Kidney (tissue), 2 donors: ENCODE results near the gene PPP2R5B. TPM values are rescaled to one million over a fixed set of nuclear protein-coding genes. Genes with fewer than 3 reads are reported as not detected.

Source experiments
- microRNA-seq: library from miRNA; unstranded; fragments of <30 nt; microRNA quantifications from one replicate; pipeline ENCODE4 v1.2.0, GENCODE V29; 2020
- polyA plus RNA-seq: library from polyadenylated mRNA; stranded (reverse); fragments of 350-450 nt; fragmentation: Illumina TruSeq; extraction: RNeasy Lipid Tissue Mini Kit (QIAGEN cat#74804); gene quantifications from one replicate; pipeline ENCODE4 v1.2.3, GENCODE V29; 2014; ENCODE audit warnings: low read depth, low replicate concordance; ENCODE audit not compliant: insufficient read depth
- total RNA-seq: library from RNA; stranded (reverse); fragmentation: NEBNext Ultra II Directional; extraction: Animal tissue kit (Norgen Biotek cat#: 25700); gene quantifications from one replicate; pipeline ENCODE4 v1.2.1, GENCODE V29; 2021
- donor health status: DM: yes; HTN: yes; CAD: no.

PPP2R5B gene
- total and polyA plus RNA-seq, 2 donors from 2014 or later, result 16.8 to 21.2 TPM

Small RNA genes within 50 kb of the gene (microRNA-seq; reads per million reads assigned to microRNA genes)
- not detected for gene MIR6749
- gene MIR6750, result not detected

Other genes with a start within 250 kb of the PPP2R5B start
- gene NRXN2, start 201.5 kb upstream of the PPP2R5B start, total RNA-seq, result 13.3 TPM
- 22.0 TPM for gene NRXN2, start 201.5 kb upstream of the PPP2R5B start, polyA plus RNA-seq
- gene RASGRP2, start 180.5 kb upstream of the PPP2R5B start, total RNA-seq, result 42.6 TPM
- gene RASGRP2, start 180.5 kb upstream of the PPP2R5B start, polyA plus RNA-seq, result 14.1 TPM
- 8.6 TPM for gene PYGM, start 164.7 kb upstream of the PPP2R5B start, total RNA-seq
- 2.5 TPM for gene PYGM, start 164.7 kb upstream of the PPP2R5B start, polyA plus RNA-seq
- 320 TPM for gene SF1, start 146.1 kb upstream of the PPP2R5B start, total RNA-seq
- gene SF1, start 146.1 kb upstream of the PPP2R5B start, polyA plus RNA-seq, result 87.5 TPM
- 12.5 TPM for gene MAP4K2, start 121.5 kb upstream of the PPP2R5B start, total RNA-seq
- gene MAP4K2, start 121.5 kb upstream of the PPP2R5B start, polyA plus RNA-seq, result 15.4 TPM
- 20.9 TPM for gene MEN1, start 114.1 kb upstream of the PPP2R5B start, total RNA-seq
- 24.0 TPM for gene MEN1, start 114.1 kb upstream of the PPP2R5B start, polyA plus RNA-seq
- gene CDC42BPG, start 80.0 kb upstream of the PPP2R5B start, total RNA-seq, result 20.7 TPM
- 4.5 TPM for gene CDC42BPG, start 80.0 kb upstream of the PPP2R5B start, polyA plus RNA-seq
- gene EHD1, start 46.1 kb upstream of the PPP2R5B start, total RNA-seq, result 76.1 TPM
- 48.9 TPM for gene EHD1, start 46.1 kb upstream of the PPP2R5B start, polyA plus RNA-seq
- 26.9 TPM for gene ATG2A, start 7.5 kb upstream of the PPP2R5B start, total RNA-seq
- 16.8 TPM for gene ATG2A, start 7.5 kb upstream of the PPP2R5B start, polyA plus RNA-seq
- gene GPHA2, start 11.2 kb downstream of the PPP2R5B start, total RNA-seq, result not detected
- 0.99 TPM for gene GPHA2, start 11.2 kb downstream of the PPP2R5B start, polyA plus RNA-seq
- gene MAJIN, start 47.4 kb downstream of the PPP2R5B start, total RNA-seq, result not detected
- 0.80 TPM for gene MAJIN, start 47.4 kb downstream of the PPP2R5B start, polyA plus RNA-seq
- gene BATF2, start 72.3 kb downstream of the PPP2R5B start, total RNA-seq, result 5.9 TPM
- 8.8 TPM for gene BATF2, start 72.3 kb downstream of the PPP2R5B start, polyA plus RNA-seq
- 91.6 TPM for gene ARL2, start 89.5 kb downstream of the PPP2R5B start, total RNA-seq
- 284 TPM for gene ARL2, start 89.5 kb downstream of the PPP2R5B start, polyA plus RNA-seq
- gene SNX15, start 102.8 kb downstream of the PPP2R5B start, total RNA-seq, result 29.6 TPM
- gene SNX15, start 102.8 kb downstream of the PPP2R5B start, polyA plus RNA-seq, result 27.7 TPM
- gene SAC3D1, start 116.5 kb downstream of the PPP2R5B start, total RNA-seq, result 6.8 TPM
- gene SAC3D1, start 116.5 kb downstream of the PPP2R5B start, polyA plus RNA-seq, result 13.4 TPM
- 9.4 TPM for gene NAALADL1, start 133.9 kb downstream of the PPP2R5B start, total RNA-seq
- 17.1 TPM for gene NAALADL1, start 133.9 kb downstream of the PPP2R5B start, polyA plus RNA-seq
- gene CDCA5, start 159.4 kb downstream of the PPP2R5B start, total RNA-seq, result 1.4 TPM
- 0.43 TPM for gene CDCA5, start 159.4 kb downstream of the PPP2R5B start, polyA plus RNA-seq
- 31.4 TPM for gene ZFPL1, start 159.5 kb downstream of the PPP2R5B start, total RNA-seq
- gene ZFPL1, start 159.5 kb downstream of the PPP2R5B start, polyA plus RNA-seq, result 43.1 TPM
- gene VPS51, start 171.5 kb downstream of the PPP2R5B start, total RNA-seq, result 110 TPM
- gene VPS51, start 171.5 kb downstream of the PPP2R5B start, polyA plus RNA-seq, result 98.3 TPM
- gene TM7SF2, start 187.2 kb downstream of the PPP2R5B start, total RNA-seq, result 20.9 TPM
- 88.2 TPM for gene TM7SF2, start 187.2 kb downstream of the PPP2R5B start, polyA plus RNA-seq
- 14.0 TPM for gene ZNHIT2, start 193.0 kb downstream of the PPP2R5B start, total RNA-seq
- 21.1 TPM for gene ZNHIT2, start 193.0 kb downstream of the PPP2R5B start, polyA plus RNA-seq
- 794 TPM for gene FAU, start 197.4 kb downstream of the PPP2R5B start, total RNA-seq
- gene FAU, start 197.4 kb downstream of the PPP2R5B start, polyA plus RNA-seq, result 927 TPM
- gene MRPL49, start 197.6 kb downstream of the PPP2R5B start, total RNA-seq, result 53.3 TPM
- 76.7 TPM for gene MRPL49, start 197.6 kb downstream of the PPP2R5B start, polyA plus RNA-seq
- gene SYVN1, start 209.8 kb downstream of the PPP2R5B start, total RNA-seq, result 69.8 TPM
- gene SYVN1, start 209.8 kb downstream of the PPP2R5B start, polyA plus RNA-seq, result 21.2 TPM
- not detected for gene SPDYC, start 245.5 kb downstream of the PPP2R5B start, total RNA-seq
- gene SPDYC, start 245.5 kb downstream of the PPP2R5B start, polyA plus RNA-seq, result 0.43 TPM